Eye (tissue), 1 donor: ENCODE results near the gene ADCY2.

Experiments used
- DNase-seq: peaks from one replicate; pipeline ENCODE4 v3.0.0-alpha.2; 2015

Gene ADCY2

GRCh38 chr5:7446913-7447312 is 51.0 kb downstream of the ADCY2 start:
- DNase-seq: no peak

- DNase-seq: no peak
Observed at GRCh38 chr5:7453947-7454346, 58.0 kb downstream of the ADCY2 start.

GRCh38 chr5:7456206-7456605 is 60.3 kb downstream of the ADCY2 start:
- no peak for DNase-seq

GRCh38 chr5:7461371-7461770 is 65.4 kb downstream of the ADCY2 start:
- peak; percentile 6 for DNase-seq

- DNase-seq: no peak
Observed at GRCh38 chr5:7462758-7463157, 66.8 kb downstream of the ADCY2 start.

GRCh38 chr5:7464182-7464581 is 68.2 kb downstream of the ADCY2 start:
- no peak for DNase-seq

GRCh38 chr5:7467179-7467578 is 71.2 kb downstream of the ADCY2 start:
- no peak for DNase-seq

GRCh38 chr5:7468742-7469141 is 72.8 kb downstream of the ADCY2 start:
- DNase-seq: no peak

GRCh38 chr5:7471710-7472109 is 75.8 kb downstream of the ADCY2 start:
- no peak for DNase-seq

- DNase-seq: no peak
Observed at GRCh38 chr5:7473115-7473514, 77.2 kb downstream of the ADCY2 start.

- no peak for DNase-seq
Observed at GRCh38 chr5:7473668-7474215, 77.8 kb downstream of the ADCY2 start.

- no peak for DNase-seq
Observed at GRCh38 chr5:7474821-7475403, 79.0 kb downstream of the ADCY2 start.

GRCh38 chr5:7478459-7478858 is 82.5 kb downstream of the ADCY2 start:
- no peak for DNase-seq

GRCh38 chr5:7488734-7489133 is 92.8 kb downstream of the ADCY2 start:
- no peak for DNase-seq

- DNase-seq: no peak
Observed at GRCh38 chr5:7492371-7492770, 96.4 kb downstream of the ADCY2 start.

- no peak for DNase-seq
Observed at GRCh38 chr5:7493081-7493480, 97.1 kb downstream of the ADCY2 start.

GRCh38 chr5:7493622-7494021 is 97.7 kb downstream of the ADCY2 start:
- DNase-seq: no peak

GRCh38 chr5:7494481-7495130 is 98.7 kb downstream of the ADCY2 start:
- no peak for DNase-seq

- no peak for DNase-seq
Observed at GRCh38 chr5:7495131-7495517, 99.2 kb downstream of the ADCY2 start.

GRCh38 chr5:7500256-7500655 is 104.3 kb downstream of the ADCY2 start:
- DNase-seq: no peak

GRCh38 chr5:7501061-7501460 is 105.1 kb downstream of the ADCY2 start:
- DNase-seq: no peak

- DNase-seq: no peak
Observed at GRCh38 chr5:7503564-7503963, 107.6 kb downstream of the ADCY2 start.

- no peak for DNase-seq
Observed at GRCh38 chr5:7515284-7515914, 119.5 kb downstream of the ADCY2 start.

GRCh38 chr5:7516253-7516652 is 120.3 kb downstream of the ADCY2 start:
- DNase-seq: no peak
